DOHH2 (cell line): Measurements from ENCODE around the gene BAHD1.

ENCODE experiments used
- EZH2phosphoT487 ChIP-seq: fragments of 200-600 bp; sonication (generic); IDR thresholded peaks from 2 replicates; pipeline ENCODE4 v1.6.1; 2017; ENCODE audit warnings: borderline replicate concordance, mild to moderate bottlenecking, antibody characterized with exemption, low read length, moderate library complexity, mixed read lengths
- TF ChIP-seq, protein P1 (sequence below): fragments of 200-600 bp; sonication (generic); IDR thresholded peaks from one replicate; pipeline ENCODE4 v1.5.1; 2014; ENCODE audit warnings: antibody characterized with exemption, mild to moderate bottlenecking, low read depth, low read length; ENCODE audit not compliant: poor library complexity, severe bottlenecking

DNA sequence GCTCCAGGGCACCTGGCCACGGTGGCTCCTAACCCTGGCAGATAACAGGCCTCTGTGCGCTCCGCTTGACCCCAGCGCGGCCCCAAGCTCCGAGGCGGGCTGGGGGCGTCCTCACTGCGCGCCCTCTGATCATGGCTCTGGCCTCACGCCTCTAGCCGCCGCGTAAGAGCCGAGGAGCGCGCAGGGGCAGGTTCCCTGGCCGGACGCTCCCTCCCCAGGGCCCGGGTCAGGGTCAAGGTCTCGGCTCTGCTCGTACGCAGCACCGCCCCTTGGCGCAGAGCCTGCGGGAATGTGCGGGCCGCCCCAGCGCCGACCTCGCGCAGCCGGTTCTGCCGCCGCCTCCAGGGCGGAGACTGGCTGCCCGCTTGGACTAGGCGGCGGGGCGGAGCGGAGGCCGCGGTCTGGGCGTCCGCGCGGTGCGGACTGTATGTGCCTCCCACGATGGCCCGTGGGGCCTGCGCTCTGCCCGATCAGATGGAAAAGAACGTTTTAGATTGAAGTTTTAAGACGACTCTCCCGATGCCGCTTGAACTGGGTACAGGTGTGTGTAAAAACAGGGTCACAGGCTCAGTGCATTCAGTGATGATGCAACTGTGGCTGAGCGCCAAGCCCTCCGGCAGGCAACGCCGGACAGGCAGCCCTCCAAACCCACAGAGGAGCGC, 70.8 kb downstream of the BAHD1 start:
- TF ChIP-seq, protein P1, sequence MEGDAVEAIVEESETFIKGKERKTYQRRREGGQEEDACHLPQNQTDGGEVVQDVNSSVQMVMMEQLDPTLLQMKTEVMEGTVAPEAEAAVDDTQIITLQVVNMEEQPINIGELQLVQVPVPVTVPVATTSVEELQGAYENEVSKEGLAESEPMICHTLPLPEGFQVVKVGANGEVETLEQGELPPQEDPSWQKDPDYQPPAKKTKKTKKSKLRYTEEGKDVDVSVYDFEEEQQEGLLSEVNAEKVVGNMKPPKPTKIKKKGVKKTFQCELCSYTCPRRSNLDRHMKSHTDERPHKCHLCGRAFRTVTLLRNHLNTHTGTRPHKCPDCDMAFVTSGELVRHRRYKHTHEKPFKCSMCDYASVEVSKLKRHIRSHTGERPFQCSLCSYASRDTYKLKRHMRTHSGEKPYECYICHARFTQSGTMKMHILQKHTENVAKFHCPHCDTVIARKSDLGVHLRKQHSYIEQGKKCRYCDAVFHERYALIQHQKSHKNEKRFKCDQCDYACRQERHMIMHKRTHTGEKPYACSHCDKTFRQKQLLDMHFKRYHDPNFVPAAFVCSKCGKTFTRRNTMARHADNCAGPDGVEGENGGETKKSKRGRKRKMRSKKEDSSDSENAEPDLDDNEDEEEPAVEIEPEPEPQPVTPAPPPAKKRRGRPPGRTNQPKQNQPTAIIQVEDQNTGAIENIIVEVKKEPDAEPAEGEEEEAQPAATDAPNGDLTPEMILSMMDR: no peak
- no peak for TF ChIP-seq EZH2phosphoT487
